Amniotic epithelial cell (primary cell): ENCODE results near the gene RNF112.
"Not testable (repeated sequence)": the region's sequence is repeated elsewhere in the genome, so short reads cannot be mapped to it uniquely, and the experiment has no call there.

Experiments
- DNase-seq: peaks from one replicate; pipeline ENCODE4 v3.0.0-alpha.2; 2010; ENCODE audit warnings: low read depth

RNF112 gene

DNA sequence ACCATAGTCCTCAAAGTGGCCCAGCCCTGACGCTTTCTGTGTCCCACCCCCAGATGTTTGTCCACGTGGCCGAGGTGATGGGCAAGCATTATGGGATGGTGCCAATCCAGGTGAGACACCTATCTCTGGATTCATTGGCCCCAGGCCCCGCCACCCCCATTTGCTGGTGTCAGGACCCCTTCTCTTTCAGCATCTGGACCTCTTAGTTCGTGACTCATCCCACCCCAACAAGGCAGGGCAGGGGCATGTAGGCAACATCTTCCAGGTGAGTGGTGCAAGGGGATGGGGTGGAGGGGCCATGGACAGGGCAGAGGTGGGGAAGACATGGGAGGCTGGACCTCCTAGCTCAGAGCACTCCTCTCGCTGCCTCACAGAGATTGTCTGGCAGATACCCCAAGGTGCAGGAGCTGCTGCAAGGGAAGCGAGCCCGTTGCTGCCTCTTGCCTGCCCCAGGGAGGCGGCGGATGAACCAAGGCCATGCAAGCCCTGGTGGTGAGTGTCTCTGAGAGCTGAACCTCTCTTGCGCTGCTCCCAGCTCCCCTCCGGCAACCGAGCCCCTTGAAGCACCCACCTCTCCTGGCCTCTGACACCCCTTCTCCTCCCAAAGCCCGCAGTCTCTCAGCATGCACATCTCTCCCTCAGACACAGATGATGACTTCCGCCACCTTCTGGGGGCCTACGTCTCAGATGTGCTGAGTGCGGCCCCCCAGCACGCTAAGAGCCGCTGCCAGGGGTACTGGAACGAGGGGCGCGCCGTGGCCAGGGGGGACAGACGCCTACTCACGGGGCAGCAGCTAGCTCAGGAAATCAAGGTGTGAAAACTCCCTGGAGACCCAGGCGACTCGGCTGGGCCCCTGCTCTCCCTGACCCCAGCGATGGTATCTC, 3.6 kb downstream of the RNF112 start:
- DNase-seq, result no peak

- no peak for DNase-seq
These were observed 4.3 kb downstream of the RNF112 start for GRCh38 chr17:19415311-19415710.

GRCh38 chr17:19415806-19416775, 5.1 kb downstream of the RNF112 start:
- no peak for DNase-seq

GRCh38 chr17:19417611-19418010, 6.6 kb downstream of the RNF112 start:
- DNase-seq, result no peak

GRCh38 chr17:19418251-19418992, 7.4 kb downstream of the RNF112 start:
- peak; percentile 72 for DNase-seq

GRCh38 chr17:19421219-19421618, 10.2 kb downstream of the RNF112 start:
- no peak for DNase-seq

GRCh38 chr17:19421926-19422325, 10.9 kb downstream of the RNF112 start:
- DNase-seq, result no peak

DNA sequence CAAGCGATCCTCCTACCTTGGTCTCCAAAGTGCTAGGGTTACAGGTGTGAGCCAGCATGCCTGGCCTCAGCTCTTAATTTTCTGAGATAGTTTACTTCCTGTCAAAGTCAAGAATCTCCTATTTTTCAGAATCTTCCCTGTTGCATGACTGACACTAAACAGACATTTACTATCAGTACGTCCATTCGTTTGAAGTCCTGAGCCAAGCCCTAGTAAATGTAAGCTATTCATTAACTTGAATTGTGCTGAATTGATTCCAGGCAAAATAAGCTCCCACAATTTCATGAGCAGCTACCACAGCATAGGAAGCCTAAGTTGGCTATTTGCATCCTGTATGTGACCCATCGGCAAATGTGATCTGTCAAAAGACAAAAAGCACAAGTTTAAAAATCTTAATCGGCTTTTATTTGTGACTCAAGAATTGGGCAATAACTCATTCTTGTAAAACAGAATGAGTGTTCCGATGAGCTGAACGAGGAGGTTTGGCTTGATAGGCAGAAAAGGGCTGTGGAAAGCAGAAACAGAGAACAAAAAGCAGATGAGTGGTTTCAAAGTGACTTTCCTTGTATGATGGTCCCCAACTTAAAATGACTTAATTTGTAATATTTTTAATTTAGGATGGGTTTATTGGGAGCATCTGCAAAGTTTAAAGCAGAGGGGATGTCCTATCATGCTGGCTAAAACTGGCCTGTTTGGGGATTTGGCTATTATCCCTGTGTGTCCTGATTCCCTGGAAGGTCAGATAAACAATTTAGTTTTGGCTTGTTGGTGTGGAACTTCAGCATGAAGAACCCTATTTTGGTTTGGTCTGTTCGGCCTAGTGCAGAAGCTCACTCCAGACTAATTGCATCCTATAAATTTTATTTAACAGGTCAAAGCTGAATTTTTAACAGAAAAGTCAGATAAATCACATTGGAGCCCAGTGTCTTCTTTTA, 14.2 kb downstream of the RNF112 start:
- peak; percentile 46 for DNase-seq

DNA sequence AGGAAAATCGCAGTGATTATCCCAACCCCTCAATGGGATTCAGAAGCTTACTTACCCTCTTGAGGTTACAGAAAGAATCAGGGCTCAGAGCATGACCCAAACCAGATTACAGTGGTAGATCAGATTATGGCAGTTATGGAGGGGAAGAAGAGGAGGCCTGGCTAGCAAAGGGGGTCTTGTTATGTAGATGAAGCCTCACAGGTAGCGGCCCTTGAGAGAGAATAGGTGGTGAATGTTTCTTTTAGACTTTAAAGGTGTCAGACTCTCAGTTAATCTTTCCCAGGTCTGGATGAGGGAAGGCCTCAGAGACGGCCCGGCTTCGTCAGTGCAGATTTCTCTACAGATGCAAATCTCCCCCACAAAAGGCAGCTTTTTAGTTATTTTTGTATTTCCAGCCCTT, 15.6 kb downstream of the RNF112 start:
- DNase-seq, result no peak

GRCh38 chr17:19431691-19432090, 20.7 kb downstream of the RNF112 start:
- no peak for DNase-seq

DNA sequence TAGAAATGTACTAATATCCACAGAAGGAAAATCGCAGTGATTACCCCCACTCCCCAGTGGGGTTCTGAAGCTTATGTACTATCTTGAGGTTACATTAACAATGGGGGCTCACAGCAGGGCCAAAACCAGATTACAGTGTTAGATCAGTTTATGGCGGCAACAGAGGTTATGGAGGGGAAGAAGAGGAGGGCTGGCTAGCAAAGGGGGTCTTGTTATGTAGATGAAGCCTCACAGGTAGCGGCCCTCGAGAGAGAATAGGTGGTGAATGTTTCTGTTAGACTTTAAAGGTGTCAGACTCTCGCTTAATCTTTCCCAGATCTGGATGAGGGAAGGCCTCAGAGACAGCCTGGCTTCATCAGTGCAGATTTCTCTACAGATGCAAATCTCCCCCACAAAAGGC, 22.2 kb downstream of the RNF112 start:
- DNase-seq, result no peak

DNA sequence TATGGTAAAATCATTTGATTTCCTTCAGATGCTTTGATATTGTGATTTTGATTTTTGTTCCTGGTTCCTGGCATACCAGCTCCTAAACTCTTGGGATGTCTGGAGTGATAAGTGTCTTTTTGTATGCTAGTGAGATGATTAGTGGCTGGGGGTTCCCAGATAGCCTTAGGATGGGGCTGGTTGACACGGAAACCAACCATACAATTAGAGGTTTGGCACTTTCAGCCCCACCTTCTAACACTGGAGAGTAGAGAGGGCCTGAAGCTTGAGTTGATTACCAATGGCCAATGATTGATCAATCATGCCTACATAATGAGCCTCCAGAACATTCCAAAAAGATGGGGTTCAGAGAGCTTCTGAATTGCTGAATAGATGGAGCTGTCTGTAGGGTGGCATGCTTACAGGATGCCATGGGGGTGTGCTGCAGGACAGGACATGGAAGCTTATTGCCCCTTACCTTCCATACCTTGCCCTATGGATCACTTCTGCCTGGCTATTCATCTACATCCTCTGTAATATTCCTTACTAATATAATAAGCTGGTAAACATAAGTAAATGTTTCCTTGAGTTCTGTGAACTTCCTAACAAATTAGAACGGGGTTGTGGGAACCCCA, 22.8 kb downstream of the RNF112 start:
- no peak for DNase-seq

GRCh38 chr17:19440421-19440820, 29.4 kb downstream of the RNF112 start:
- DNase-seq, result no peak

GRCh38 chr17:19441288-19441687, 30.3 kb downstream of the RNF112 start:
- not testable (repeated sequence) for DNase-seq

DNA sequence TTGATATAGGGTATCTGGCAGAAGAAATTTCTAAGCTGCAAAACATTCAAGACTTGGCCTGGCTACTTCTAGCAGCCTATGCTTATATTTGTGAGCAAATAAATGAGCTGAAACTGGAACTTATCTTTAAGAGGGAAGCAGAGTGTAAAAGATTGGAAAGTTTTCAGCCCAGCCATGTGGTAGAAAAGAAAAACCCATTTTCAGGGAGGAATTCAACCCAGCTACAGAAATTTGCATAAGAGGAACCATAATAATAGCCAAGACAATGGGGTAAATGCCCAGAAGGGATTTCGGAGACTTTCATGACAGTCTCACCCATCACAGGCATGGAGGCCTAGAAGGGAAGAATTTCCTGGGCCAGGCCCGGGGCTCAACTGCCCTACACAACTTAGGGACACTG, 31.7 kb downstream of the RNF112 start:
- no peak for DNase-seq

DNA sequence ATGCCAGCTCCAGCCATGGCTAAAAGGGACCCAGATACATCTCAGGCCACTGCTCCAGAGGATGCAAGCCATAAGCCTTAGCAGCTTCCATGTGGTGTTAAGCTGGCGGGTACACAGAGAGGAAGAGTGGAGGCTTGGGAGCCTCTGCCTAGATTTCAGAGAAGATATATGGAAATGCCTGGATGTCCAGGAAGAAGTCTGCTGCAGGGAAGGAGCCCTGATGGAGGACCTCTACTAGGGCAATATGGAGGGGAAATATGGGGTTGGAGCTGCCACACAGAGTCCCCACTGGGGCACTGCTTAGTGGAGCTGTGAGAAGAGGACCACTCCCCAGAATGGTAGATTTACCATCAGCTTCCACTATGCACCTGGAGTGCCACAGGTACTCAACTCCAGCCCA, 32.1 kb downstream of the RNF112 start:
- no peak for DNase-seq

GRCh38 chr17:19445105-19445504, 34.1 kb downstream of the RNF112 start:
- no peak for DNase-seq

GRCh38 chr17:19446577-19446976, 35.5 kb downstream of the RNF112 start:
- not testable (repeated sequence) for DNase-seq

DNA sequence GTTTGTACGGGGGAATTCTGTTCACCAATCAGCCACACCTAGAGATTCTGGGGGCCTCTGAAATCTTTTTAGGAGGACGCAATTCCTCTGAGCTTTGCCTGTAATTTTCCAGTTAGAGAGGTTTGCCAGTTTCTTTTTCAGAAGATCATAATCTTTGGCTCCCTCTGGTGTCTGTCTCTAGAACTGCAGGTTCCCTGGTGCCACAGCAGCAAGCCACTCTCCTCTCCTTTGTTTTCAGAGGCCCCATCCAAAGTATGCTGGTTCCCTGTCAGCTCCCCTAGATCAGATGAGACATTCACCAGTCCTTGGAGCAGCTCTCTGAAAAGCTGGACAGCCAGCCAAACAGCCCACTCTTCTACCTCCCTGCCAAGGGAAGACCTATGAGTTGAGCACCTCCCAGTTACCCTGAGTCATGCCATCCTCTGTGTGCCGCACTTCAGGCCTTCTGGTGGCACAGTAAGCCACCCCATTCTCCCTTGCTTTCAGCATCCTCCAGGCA, 36.1 kb downstream of the RNF112 start:
- DNase-seq, result peak; percentile 61
